RCC 7860 (cell line): ENCODE measurements around the gene RAB3C.

Source experiments
- DNase-seq: peaks from one replicate; pipeline ENCODE4 v3.0.0-alpha.2; 2015; ENCODE audit warnings: low spot score
- FAIRE-seq: peaks from 2 replicates; lab custom pipeline; 2012; peaks lifted over from hg19 to GRCh38; lab: Jason Lieb, UNC

The RAB3C gene

GRCh38 chr5:58813855-58814254 is 231.0 kb downstream of the RAB3C start:
- DNase-seq (no peak), FAIRE-seq (no peak)

GRCh38 chr5:58816181-58816731 is 233.4 kb downstream of the RAB3C start:
- FAIRE-seq: no peak

GRCh38 chr5:58818465-58818864 is 235.6 kb downstream of the RAB3C start:
- FAIRE-seq (no peak), DNase-seq (no peak)

More at GRCh38 chr5:58816181-58816731, 233.4 kb downstream of the RAB3C start:
- no peak for DNase-seq

- FAIRE-seq (no peak), DNase-seq (no peak)
Measured at GRCh38 chr5:58825441-58825840, 242.6 kb downstream of the RAB3C start.

- FAIRE-seq (no peak), DNase-seq (no peak)
Measured at GRCh38 chr5:58825899-58826298, 243.0 kb downstream of the RAB3C start.

- no peak for DNase-seq
- no peak for FAIRE-seq
Measured at GRCh38 chr5:58827463-58827862, 244.6 kb downstream of the RAB3C start.

GRCh38 chr5:58828258-58828657 is 245.4 kb downstream of the RAB3C start:
- FAIRE-seq: no peak

DNA sequence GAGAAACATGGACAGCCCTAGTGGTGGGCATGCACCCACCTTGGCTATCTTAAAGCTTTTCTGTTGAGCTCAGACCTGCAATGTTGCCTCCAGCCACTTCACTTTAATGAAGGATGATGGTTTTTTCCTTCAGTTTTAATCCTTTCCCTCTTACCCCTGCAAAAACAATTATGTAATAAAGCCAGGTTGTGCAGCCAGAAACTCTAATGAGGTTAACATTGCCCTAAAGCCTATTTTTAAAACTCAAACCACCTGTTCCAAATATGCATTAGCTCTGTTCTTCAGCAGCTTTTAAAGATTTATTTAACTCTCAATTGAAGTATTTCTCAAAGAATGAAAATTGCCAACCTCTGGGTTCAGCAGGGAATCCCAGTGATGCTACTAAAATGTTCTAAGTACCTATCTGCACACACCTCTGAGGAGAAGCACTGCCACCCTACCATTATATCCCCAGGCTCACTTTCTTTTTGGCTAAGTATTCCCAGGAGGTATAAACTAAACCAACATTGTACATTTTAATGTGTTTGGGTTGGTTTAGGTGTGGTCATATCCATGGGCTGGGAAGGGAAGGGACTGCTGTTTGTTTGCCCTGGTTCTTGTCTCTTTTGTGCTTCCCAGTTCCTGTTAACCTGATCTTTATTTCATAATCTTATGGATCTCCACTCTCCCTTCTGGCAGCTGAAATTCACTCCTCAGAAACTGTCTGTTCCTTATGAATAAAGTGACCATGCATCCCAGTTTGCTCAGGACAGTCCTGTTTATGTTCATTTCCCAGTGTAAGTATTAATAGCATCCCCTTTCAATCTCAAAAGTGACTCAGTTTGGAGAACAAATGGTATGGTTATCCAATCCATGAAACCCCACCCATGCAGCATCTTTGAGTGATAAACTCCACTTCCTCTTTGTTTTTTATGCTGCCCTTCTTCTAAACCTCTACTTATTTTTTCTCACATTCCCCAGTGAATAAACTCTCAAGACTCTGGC is 251.7 kb downstream of the RAB3C start:
- FAIRE-seq (no peak), DNase-seq (no peak)

More at GRCh38 chr5:58828258-58828657, 245.4 kb downstream of the RAB3C start:
- DNase-seq: no peak

- FAIRE-seq (no peak), DNase-seq (no peak)
Measured at GRCh38 chr5:58836351-58836750, 253.5 kb downstream of the RAB3C start.

GRCh38 chr5:58838729-58839128 is 255.9 kb downstream of the RAB3C start:
- FAIRE-seq (no peak), DNase-seq (no peak)

DNA sequence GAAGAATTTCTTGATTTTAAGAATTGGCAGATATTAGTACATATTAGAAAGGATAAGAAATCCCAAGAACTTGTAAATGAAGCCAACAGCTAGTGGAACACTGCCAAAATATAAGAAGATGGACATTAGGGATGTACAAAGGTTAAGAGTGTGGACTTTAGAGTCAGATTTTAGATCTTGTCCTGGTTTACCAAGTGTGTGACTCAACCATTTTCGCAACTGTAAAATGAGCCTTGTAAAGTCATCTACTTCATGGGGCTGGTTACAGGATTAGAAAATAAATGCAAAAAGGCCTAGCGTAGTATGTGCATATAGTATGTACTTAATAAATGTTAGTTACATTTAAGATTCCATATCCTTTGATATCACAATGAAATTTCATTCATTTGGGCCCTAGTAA is 260.0 kb downstream of the RAB3C start:
- no peak for FAIRE-seq

DNA sequence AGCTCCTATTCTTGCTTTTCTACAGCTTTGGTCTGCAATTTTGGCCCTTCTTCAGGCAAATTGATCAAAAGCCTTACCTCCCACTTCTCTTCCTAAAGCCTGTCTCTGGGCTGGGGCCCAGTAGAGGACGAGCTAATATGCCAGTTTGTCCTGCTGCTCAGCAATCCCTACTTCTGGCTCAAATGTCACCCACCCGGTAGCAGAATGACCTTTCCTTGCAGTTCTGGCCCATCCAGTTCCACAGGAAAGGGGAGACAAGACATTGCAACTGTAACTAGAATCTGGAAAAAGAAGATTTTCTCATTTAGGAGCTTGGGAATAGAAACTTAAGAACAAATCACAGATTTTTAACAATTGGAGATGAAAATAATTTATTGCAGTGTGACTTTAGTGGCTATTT is 261.5 kb downstream of the RAB3C start:
- no peak for DNase-seq
- no peak for FAIRE-seq

More for the DNA sequence above, 260.0 kb downstream of the RAB3C start:
- no peak for DNase-seq

- no peak for DNase-seq
- no peak for FAIRE-seq
Measured at GRCh38 chr5:58847041-58847440, 264.2 kb downstream of the RAB3C start.

GRCh38 chr5:58849223-58849622 is 266.3 kb downstream of the RAB3C start:
- DNase-seq (no peak), FAIRE-seq (no peak)

DNA sequence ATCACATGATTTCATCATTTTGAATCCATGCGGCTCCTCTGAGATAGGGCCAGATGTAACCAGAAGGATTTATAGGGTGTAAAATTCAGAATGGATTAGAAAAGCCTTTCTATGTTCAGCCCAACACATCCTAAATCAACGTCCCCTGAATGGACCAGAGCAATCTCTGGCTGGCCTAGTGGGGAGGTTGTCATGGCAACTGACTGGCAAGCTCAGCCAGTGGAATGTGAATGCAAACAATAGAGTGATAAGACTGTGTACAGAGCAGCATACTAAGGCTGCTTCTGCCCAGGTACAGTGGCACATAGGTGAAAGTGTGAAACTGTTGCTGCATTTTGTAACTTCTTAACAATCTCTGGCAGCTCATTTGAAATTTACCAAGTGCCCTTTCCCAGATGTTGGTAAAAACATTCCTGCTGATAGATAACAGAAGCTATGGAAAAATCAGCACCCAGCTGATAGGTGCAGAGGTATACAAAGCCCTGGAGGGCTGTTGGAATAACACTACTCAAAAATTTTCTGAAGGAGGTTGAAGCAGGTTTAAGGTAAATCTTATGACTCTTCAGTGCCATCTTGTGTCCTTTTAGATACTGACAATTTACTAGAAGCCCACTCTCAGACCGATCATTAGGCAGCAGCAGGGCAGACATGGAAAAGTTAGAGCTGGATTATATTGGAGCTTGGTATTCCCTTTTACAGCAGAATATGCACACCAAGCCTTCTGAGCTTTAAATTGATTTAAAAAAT is 267.2 kb downstream of the RAB3C start:
- DNase-seq: peak; percentile 4
- FAIRE-seq: no peak

- FAIRE-seq: no peak
Measured at GRCh38 chr5:58851153-58851552, 268.3 kb downstream of the RAB3C start.

GRCh38 chr5:58851571-58851970 is 268.7 kb downstream of the RAB3C start:
- FAIRE-seq (no peak), DNase-seq (no peak)

More at GRCh38 chr5:58851153-58851552, 268.3 kb downstream of the RAB3C start:
- DNase-seq: no peak

GRCh38 chr5:58852566-58852965 is 269.7 kb downstream of the RAB3C start:
- FAIRE-seq (no peak), DNase-seq (no peak)

- DNase-seq (no peak), FAIRE-seq (no peak)
Measured at GRCh38 chr5:58854441-58854840, 271.6 kb downstream of the RAB3C start.

GRCh38 chr5:58855851-58856739 is 273.2 kb downstream of the RAB3C start:
- no peak for FAIRE-seq
- no peak for DNase-seq
